Measurements from ENCODE around the gene OPN1SW.

The OPN1SW gene

GRCh38 chr7:128732521-128733277 lies 42.9 kb downstream of the OPN1SW start:
- no peak for DNase-seq (ENCODE audit: low read depth)

DNA sequence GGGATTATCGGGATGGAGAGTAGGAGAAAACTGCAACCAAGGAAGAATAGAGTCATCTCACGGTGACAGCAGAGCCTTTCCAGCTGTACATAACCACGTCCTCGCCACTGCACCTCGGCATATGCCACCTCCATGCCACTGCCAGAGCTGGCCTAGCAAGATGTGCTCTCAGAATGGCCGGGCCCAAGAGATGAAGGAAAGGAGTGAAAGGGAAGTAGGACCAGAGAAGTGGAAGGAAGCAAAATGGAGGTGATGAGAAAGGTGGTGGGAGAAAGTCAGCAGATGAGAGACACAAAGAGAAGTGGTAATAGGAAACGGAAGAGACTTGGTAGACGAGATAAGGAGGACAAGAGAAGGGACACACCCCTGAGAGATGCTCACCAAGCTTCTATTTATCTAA lies 44.4 kb downstream of the OPN1SW start:
- no peak for DNase-seq (ENCODE audit: low read depth)

DNA sequence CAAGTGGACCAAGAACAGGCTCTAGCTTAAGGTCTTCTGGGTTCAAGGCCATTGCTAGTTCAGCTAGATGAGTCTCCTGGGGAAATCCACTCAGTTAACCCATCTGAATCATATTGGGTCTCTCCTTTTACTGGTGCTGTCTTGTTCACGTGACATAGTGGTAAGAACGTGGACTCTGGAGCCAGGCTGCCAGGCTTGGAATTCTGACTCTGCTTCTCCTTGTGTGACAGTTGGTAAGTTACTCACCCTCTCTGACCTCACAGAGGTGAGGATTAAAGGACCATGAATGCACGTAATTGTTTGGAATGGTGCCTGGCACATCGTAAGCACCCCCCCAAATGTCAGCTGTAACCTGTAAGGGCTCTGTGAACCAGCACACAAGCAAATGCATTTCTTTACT lies 46.1 kb downstream of the OPN1SW start:
- DNase-seq (ENCODE audit: low read depth), result no peak

- DNase-seq (ENCODE audit: low read depth), result no peak
These were observed 47.0 kb downstream of the OPN1SW start for GRCh38 chr7:128728598-128728997.

DNA sequence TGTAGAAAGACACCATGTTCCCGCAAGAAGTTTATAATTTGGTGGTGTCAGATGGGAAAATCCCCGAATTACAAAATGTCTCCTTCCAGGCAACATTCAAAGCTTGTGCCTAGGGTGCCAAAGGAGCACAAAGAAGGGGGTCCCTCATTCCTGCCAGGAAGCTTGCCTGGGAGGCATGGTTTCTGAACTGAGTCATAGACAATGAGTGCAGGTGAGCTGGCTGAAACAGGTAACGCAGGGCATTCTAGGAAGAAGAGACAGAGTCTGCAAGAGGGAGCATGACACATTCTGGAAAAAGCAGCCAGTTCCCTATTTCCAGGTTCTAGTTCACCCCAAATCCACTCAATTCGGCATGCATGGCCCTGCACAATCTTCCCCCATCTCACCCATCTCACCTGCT lies 48.4 kb downstream of the OPN1SW start:
- no peak for DNase-seq (ENCODE audit: low read depth)

- no peak for DNase-seq (ENCODE audit: low read depth)
These were observed 48.9 kb downstream of the OPN1SW start for GRCh38 chr7:128726737-128727072.

DNA sequence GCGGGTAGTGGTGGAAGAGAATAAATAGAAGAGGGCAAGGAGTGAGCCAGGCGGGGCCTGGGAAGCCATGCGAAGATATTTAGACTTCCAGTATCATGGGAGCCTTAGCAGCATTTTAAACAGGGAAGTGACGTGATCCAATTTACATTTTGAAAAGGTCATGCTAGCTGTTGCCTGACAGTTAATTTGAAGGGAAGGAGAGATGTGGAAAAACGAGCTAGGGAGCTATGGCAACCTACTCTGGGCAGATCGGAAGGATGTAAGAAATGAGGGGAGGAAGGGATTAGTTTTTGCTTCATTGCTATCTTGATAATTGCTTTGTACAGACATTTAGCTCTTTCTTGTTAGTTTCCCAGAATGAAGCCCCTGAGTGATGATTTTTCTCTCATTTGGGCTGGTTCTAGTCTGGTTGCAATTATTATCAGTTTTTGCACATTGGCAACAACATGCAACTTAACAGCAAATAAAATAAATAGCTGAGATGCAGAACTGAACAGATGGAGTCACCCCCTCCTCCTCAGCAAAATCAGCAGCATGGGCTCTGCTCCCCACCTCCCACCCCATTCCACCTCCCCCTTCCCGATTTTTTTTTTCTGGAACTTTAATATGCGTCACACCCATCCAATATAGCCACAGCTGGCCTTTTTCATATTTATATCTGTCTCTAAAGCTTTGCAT lies 49.4 kb downstream of the OPN1SW start:
- DNase-seq (ENCODE audit: low read depth), result no peak

- no peak for DNase-seq (ENCODE audit: low read depth)
These were observed 50.1 kb downstream of the OPN1SW start for GRCh38 chr7:128725531-128725930.

GRCh38 chr7:128724743-128725142 lies 50.9 kb downstream of the OPN1SW start:
- no peak for DNase-seq (ENCODE audit: low read depth)
